Central memory CD4-positive, alpha-beta T cell (primary cell): Measurements from ENCODE around the gene TNP2.

ENCODE experiments used
- DNase-seq: peaks from one replicate; pipeline ENCODE4 v3.0.0; 2022
- total RNA-seq, 3 experiments: gene quantifications; one replicate each; lab custom pipeline; 2026; lab: John Stamatoyannopoulos, UW

Gene TNP2
- 0 reads per million in 3 experiments for total RNA-seq

GRCh38 chr16:11268921-11269375, at the start of gene TNP2:
TNP2 (minus strand) TSS chr16:11269325; CDS start chr16:11269262, 63 bp downstream.
- DNase-seq, result no peak

GRCh38 chr16:11318817-11319216, 49.7 kb upstream of the TNP2 start:
- no peak for DNase-seq

- DNase-seq, result no peak
Observed at GRCh38 chr16:11316331-11317015, 47.3 kb upstream of the TNP2 start.

DNA sequence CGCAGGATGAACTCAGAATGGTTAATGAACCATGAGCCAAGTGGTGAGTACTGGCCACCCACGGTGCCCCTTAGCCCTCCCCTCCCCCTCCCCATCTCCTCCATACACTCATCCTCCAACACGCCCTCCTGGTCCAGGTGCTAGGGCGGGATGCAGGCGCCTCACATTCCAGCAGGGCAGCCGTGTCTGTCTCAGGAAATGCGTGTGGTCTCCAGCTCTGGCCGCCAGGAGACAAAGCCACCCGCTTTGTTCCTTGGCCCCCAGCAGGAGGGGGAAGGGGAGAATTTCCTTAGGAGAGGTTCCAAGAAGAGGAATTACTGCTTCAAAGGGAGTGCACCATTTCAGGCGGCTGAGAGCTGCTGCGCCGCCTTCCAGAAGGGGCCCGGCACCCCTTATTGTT, 46.4 kb upstream of the TNP2 start:
- DNase-seq, result no peak

DNA sequence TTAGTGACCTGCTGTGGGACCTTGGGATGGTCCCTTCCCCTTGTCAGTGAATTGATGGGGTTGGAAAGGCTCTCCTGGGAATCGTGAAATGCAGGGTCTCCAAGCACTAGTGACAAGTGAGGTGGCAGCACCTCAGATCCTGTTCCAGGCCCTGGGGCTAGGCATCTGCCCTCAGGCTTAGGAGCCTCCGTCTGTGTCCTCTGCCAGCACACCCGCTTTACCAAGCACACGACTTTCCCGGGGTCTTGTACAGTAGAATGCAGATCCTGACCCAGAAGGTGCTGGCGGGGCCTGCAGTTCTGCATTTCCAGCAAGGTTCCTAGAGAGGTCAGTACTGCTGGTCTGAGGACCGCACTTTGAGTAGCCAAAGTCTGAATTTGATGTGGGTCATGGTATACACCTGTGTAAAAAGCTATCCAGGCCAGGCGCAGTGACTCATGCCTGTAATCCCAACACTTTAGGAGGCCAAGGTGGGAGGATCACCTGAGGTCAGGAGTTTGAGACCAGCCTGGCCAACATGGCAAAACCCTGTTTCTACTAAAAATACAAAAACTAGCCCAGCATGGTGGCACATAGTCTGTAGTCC, 45.3 kb upstream of the TNP2 start:
- no peak for DNase-seq

DNA sequence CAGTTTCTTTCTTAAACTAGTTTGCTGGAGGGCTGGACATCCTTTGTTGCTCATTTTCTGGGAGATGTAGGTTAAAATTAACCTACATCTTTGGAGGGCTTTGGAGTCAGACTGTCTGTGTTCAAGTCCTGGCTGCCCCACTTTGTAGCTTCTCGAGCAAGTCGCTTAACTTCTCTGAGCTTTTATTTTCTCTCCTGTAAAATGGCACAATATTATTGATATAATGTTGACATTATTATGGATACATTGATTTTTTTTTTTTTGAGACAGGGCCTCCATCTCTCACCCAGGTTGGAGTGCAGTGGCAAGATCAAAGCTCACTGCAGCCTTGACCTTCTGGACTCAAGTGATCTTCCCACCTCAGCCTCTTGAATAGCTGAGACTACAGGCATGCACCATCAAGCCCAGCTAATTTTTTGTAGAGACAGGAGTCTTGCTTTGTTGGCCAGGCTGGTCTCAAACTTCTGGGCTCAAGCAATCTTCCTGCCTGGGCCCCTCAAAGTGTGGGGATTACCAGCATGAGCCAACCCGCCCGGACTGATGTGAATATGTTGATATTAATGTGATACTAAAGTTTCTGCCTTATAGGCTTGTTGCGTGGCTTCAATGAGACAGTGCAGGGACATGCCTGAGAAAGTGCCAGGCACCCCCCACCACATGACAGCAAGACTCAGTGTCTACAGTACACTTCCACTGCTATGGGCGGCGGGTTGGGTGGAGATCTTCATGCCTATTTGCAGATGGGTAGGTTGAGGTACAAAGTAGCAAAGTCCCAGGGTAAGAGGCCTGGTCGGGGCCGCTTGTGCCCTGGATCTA, 44.6 kb upstream of the TNP2 start:
- no peak for DNase-seq

- DNase-seq, result no peak
Observed at GRCh38 chr16:11312718-11313492, 43.8 kb upstream of the TNP2 start.

GRCh38 chr16:11310997-11311561, 42.0 kb upstream of the TNP2 start:
- peak; percentile 58 for DNase-seq

- DNase-seq, result no peak
Observed at GRCh38 chr16:11310634-11310977, 41.5 kb upstream of the TNP2 start.

DNA sequence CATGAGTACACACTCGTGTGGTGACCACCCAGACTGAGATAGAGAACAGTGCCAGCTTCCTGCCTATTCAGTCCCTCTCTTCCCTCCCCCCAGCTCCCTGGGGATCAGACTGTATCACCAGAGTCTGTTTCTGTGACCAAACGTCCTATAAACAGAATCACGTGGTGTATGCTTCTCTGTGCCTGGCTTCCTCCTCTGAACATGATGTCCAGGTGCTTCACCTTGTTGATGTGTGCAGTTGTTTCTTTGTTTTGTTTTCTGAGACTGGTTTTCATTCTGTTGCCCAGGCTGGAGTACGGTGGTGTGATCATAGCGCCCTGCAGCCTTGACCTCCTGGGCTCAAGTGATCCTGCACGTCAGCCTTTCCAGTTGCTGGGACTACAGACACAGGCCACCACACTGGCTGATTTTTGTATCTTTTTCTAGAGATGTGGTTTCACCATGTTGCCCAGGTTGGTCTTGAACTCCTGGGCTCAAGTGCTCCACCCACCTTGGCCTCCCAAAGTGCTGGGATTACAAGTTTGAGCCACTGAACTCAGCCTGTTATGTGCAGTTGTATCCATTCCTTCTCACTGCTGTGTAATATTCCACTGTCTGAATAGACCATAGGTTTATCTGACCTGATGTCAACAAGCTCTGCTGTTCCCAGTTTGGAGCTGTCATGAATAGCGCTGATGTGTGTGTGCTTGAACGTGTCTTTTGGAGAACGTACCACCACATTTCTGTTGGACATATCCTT, 40.9 kb upstream of the TNP2 start:
- no peak for DNase-seq

DNA sequence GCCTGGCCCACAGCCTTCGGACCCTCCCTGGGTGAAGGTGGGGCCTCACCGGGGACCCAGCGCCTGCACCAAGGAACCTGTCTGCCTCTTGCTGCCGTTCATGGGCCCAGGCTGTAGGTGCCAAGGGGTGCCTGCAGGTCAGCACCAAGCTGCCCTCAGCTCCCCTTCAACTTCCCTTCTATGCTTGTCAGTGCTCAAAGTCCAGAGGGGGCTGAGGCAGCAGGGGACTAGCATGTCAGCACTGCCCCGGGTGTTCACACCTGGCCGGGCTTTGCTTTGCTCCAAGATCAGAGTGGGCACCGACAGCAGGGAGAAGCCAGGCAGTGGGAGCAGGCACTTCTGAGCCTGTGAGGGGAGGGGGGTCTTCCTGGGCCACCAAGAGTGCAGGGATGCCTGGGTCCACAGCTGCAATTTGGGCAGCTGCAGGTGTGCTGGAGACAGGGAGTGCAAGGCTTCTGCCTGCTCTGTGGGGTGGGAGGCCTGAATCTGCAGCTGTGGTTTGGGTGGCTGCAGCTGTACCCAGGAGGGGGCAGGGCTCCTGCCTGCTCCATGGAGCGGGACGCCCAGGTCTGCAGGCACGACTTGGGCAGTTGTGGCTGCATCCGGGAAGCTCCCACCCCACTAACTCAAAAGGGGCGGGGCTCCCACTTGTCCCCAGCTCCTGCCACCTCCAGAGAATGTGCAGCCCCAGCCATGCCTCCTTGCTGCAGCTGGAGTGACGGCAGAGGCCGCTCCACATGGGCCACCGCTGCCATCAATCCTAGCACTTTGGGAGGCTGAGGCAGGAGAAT, 39.6 kb upstream of the TNP2 start:
- DNase-seq, result no peak

DNA sequence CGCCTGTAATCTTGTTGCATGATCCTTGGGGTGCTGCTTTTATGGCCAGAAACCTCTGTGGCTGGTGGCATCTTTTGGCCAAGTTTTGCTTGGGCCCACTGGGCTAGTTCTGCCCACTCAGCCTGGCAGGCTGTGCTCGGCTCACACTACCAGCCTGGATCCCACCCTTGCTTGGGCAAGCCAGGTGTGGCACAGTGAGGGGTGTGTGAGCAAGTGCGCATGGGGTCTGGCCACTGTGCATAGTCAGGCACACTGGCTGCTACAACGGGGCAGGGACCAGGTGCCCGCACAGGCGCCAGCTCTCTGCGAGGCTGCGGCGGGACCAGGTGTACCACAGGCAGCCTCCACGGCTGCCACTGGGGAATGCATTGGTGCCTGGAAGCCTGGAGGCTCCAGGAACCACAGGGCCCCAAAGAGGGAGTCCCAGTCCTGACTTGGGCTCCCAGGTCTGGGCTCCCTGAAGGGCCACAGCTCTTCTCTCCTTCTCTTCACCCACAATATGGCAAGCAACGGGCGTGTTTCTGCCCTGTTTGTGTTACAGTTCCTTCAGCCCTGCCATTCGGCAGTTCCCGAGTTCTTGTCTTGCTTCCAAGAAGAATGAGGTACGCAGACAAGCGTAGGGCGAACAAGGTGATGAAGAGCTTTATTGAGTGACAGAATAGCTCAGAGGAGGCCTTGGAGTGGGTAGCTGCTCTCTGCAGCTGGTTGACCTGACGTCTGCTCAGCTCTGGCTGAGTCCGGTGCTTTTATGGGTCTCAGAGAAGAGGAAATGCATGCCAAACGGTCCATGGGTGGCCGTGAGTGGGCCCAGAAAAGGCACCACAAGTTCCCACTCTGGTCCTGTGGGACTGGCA, 38.7 kb upstream of the TNP2 start:
- no peak for DNase-seq

- DNase-seq, result no peak
Observed at GRCh38 chr16:11306997-11307638, 38.0 kb upstream of the TNP2 start.

DNA sequence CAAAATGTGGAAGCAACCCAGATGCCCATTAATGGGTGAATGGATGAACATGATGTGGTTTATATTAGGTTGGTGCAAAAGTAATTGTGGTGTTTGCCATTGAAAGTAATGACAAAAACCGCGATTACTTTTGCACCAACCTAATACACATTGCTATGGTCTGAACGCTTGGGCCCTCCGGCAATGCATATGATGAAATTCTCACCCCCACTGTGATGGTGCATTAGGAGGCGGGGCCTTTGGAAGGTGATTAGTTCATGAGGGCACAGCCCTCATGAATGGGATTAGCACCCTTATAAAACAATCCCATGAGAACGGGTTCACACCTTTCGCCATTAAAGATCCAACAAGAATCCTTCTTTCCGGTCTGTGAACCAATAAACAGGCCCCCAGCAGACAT, 37.3 kb upstream of the TNP2 start:
- no peak for DNase-seq

GRCh38 chr16:11303405-11304138, 34.4 kb upstream of the TNP2 start:
- no peak for DNase-seq

- DNase-seq, result no peak
Observed at GRCh38 chr16:11302977-11303376, 33.9 kb upstream of the TNP2 start.

DNA sequence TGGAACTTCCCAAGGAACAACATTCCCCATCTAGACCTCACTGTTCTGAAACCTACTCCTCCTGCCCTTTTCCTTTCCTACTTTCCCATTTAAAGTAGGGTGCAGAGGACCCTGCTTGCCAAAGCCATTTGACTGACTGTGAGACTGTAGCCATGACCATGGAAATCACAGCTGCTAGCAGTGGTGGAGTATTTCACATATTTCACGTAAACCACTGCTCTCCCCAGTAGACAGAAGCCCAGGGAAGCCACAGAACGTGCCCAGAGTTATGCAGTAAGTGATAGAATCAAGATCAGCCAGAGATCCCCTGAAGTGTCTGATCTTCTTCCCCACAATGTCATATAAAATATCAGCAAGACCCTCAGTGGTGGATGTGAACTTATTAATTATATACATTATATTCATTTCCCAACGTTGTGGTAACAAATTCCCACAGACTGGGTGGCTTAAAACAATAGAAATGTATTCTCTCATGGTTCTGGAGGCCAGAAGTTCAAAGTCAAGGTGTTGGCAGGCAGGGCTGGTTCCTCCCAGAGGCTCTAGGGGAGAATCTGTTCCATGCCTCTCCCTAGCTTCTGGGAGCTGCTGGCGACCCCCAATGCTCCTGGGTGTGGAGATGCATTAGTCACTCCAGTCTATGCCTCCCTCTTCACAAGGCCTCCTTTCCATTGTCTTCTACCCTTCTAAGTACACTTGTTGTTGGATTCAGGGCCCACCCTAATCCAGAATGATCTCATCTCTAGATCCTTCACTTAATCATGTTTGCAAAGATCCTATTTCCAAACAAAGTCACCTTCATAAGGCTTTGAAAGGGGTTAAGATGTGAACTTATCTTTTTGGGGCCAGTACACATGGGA, 32.7 kb upstream of the TNP2 start:
- no peak for DNase-seq

DNA sequence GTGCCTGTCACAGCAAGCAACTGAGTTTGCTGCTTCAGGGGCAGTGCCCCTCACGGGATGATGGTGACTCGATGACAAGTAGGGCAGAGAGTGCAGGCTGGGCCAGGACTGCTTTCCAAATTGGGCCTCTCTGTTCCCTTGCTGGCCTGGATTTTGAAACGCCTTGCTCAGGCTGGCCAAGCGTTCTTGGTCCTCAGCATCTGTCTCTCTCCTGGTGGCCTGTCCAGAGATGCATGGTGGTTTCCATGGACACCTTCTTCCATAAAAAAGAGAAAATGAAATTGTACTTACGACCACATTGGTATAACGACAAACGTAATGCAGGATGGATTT, 31.4 kb upstream of the TNP2 start:
- no peak for DNase-seq
